Measurements from ENCODE around the gene KBTBD4.
"Not testable (repeated sequence)": the region's sequence is repeated elsewhere in the genome, so short reads cannot be mapped to it uniquely, and the experiment has no call there.

Gene KBTBD4

DNA sequence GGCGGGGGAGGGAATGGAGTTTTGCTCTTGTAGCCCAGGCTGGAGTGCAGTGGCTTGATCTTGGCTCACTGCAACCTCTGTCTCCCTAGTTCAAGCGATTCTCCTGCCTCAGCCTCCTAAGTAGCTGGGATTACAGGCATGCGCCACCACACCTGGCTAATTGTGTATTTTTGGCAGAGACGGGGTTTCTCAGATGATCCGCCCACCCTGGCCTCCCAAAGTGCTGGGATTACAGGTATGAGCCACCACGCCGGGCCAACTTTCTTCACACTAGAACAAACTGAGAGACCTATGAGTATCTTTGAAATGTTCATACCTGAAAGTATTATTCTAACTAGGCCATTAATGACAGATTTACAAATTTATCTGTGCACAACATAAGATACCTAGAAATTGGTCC, 32.5 kb downstream of the KBTBD4 start:
- H3K27me3 Mint-ChIP-seq; DNase-seq (ENCODE audit: low spot score in 2 of 2); H3K27ac Mint-ChIP-seq (ENCODE audit: low read depth); ATAC-seq (replicated peaks; ENCODE audit: extremely low read depth, poor library complexity, severe bottlenecking); H3K4me3 Mint-ChIP-seq; H3K36me3 Mint-ChIP-seq (ENCODE audit: insufficient read depth); H3K9me3 Mint-ChIP-seq: not testable (repeated sequence)
- H3K4me1 Mint-ChIP-seq: peaks cover 56% of the 10 kb centered on the region

DNA sequence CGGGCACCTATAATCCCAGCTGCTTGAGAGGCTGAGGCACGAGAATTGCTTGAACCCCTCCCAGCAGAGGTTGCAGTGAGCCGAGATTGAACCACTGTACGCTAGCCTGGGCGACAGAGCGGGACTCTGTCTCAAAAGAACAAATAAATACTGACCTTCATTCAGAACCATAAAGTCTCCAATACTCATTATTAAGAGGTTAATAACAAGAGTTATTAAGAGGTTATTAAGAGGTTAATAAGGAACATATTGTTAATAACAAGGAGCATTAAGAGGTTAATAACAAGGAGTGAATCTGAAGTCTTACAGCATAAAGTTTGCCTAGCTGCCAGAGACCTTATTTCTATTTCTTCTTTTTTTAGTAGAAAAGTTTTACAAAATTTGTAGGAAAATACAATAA, 33.5 kb downstream of the KBTBD4 start:
- Mint-ChIP-seq H3K4me1 (peaks cover 56% of the 10 kb centered on the region), H3K4me3 (no peak overlapping the region), H3K9me3 (no peaks in the 10 kb centered on the region), H3K27me3 (no peaks in the 10 kb centered on the region), H3K36me3 (ENCODE audit: insufficient read depth) (peaks cover 6% of the 10 kb centered on the region), H3K27ac (ENCODE audit: low read depth) (no peak overlapping the region)
- DNase-seq (ENCODE audit: low spot score in 2 of 2) (no peak), ATAC-seq (replicated peaks; ENCODE audit: extremely low read depth, poor library complexity, severe bottlenecking) (no peak)

DNA sequence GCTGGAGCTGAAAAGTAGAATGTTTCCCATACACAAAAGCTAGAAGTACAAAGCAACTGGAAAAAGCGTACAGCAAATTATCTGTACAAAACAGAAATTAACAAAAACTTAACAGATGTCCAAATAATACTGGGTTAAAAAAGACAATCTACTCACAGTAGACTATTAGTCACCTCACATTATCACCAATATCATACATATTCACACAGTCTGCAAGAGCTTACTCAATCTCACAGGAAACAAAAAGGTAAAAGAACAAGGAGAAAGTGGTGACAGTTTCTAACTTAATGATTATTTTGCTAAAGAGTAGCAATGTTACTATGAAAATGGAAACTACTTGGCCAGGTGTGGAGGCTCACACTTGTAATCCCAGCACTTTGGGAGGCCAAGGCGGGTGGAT, 37.7 kb downstream of the KBTBD4 start:
- Mint-ChIP-seq H3K4me3 (peak overlapping the region; percentile 66), H3K36me3 (ENCODE audit: insufficient read depth) (peaks cover 15% of the 10 kb centered on the region), H3K27ac (ENCODE audit: low read depth) (peak overlapping the region; percentile 85), H3K9me3 (no peaks in the 10 kb centered on the region), H3K4me1 (peaks cover 57% of the 10 kb centered on the region), H3K27me3 (no peaks in the 10 kb centered on the region)
- DNase-seq (ENCODE audit: low spot score in 2 of 2): no peak
- ATAC-seq (replicated peaks; ENCODE audit: extremely low read depth, poor library complexity, severe bottlenecking): peak; percentile 64

DNA sequence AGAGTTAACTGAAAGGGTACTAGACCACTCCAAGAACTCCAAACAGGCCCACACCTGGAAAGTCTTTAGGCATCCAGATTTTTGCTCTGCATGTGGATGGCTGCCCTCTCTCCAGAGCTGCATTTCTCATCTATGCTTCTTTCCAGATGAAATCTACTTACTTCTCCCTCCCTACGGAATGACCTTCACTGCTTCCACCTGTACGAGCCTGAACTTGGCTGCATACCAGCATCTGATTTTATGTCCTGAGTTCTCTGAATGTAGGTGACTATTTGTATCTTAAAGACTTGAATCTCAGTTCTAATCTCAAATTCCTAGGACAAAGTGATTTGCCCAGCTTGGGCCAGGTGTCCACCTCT, 39.1 kb downstream of the KBTBD4 start:
- ATAC-seq (replicated peaks; ENCODE audit: extremely low read depth, poor library complexity, severe bottlenecking) (no peak), DNase-seq (ENCODE audit: low spot score in 2 of 2) (no peak)
- Mint-ChIP-seq H3K36me3 (ENCODE audit: insufficient read depth) (peaks cover 26% of the 10 kb centered on the region), H3K27me3 (no peaks in the 10 kb centered on the region), H3K27ac (ENCODE audit: low read depth) (peak overlapping the region; percentile 85), H3K4me1 (peaks cover 62% of the 10 kb centered on the region), H3K9me3 (no peaks in the 10 kb centered on the region), H3K4me3 (no peak overlapping the region)

DNA sequence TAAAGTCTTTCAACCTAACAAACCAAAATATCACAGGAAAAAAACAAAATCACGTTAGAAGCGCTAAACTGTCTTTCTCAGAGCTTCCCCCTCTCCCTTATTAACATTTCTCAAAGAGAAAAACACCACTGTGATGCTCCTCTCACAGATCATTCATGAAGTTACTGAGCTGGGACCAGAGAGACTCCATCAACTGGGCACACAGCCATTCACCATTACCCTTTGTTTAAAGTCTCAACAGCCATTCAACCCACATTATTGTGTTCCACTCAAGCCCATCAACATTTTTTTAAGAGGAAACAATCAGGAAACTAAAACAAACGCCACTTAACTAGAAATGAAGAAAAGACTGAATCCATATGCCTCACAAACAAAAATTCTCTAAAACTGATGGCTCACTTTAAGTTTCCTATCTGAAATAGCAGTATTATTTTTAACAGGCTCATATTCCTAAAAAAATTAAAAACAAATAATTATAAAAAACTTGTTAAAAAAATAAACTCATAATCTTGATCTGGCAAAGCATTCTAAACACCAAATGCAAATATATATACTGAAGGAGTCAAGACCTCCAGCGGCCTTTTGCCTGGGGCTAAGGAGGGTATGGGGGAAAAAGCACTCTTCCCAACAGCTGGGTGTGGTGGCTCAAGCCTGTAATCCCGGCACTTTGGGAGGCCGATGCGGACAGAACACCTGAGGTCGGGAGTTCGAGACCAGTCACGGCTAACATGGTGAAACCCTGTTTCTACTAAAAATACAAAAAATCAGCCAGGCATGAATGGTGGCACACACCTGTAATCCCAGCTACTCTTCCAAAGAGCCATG, 39.8 kb downstream of the KBTBD4 start:
- Mint-ChIP-seq H3K27me3 (no peaks in the 10 kb centered on the region), H3K9me3 (no peaks in the 10 kb centered on the region), H3K4me1 (peaks cover 55% of the 10 kb centered on the region), H3K4me3 (peak overlapping the region; percentile 58), H3K27ac (ENCODE audit: low read depth) (peak overlapping the region; percentile 84), H3K36me3 (ENCODE audit: insufficient read depth) (peaks cover 27% of the 10 kb centered on the region)
- ATAC-seq (replicated peaks; ENCODE audit: extremely low read depth, poor library complexity, severe bottlenecking): no peak
- no peak for DNase-seq (ENCODE audit: low spot score in 2 of 2)

DNA sequence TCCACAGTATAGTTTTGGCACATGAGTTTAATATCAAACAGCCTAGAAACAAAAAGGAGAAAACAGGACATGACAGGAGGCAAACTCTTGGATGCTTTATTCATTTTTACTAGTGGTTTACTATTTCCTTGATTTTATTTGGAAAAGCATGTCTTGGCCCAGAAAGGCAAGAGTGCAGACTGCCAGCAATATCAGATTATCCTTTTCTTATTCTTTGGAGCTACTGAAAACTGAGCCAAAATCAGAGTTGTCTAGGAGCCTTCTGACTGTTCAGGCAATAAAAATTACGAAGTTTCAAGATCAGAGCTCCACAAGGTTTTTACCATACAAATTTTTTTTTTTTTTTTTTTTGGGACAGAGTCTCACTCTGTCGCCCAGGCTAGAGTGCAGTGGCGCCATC, 41.9 kb downstream of the KBTBD4 start:
- Mint-ChIP-seq H3K27me3 (no peaks in the 10 kb centered on the region), H3K36me3 (ENCODE audit: insufficient read depth) (peaks cover 27% of the 10 kb centered on the region), H3K9me3 (no peaks in the 10 kb centered on the region), H3K4me3 (no peak overlapping the region), H3K4me1 (peaks cover 49% of the 10 kb centered on the region), H3K27ac (ENCODE audit: low read depth) (no peak overlapping the region)
- no peak for ATAC-seq (replicated peaks; ENCODE audit: extremely low read depth, poor library complexity, severe bottlenecking)
- no peak for DNase-seq (ENCODE audit: low spot score in 2 of 2)

DNA sequence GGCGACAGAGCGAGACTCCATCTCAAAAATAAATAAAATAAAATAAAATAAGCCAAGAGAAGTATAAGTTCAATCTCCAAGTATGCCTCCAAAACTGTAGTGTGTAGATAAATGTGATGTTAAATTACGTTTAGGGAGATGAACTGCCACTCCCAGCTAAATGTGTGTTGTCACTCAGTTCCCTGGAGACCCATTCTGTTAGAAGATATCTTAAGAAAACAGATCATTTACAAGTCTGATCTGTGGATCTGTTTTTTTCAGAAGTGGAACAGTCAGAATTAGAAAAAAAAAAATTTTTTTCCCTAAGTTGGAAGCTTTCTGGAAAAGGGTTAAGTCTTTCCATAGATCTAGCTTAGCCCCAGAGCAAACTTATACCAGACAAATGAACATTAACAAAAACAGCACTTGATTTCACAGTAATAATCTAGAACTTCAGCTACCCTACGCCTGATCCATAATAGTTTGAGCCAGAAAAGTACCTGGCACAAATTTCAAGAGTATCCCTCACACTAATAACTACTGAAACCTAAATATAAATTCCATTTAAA, 44.0 kb downstream of the KBTBD4 start:
- DNase-seq (ENCODE audit: low spot score in 2 of 2) (no peak), ATAC-seq (replicated peaks; ENCODE audit: extremely low read depth, poor library complexity, severe bottlenecking) (no peak)
- Mint-ChIP-seq H3K27ac (ENCODE audit: low read depth) (no peak overlapping the region), H3K9me3 (no peaks in the 10 kb centered on the region), H3K36me3 (ENCODE audit: insufficient read depth) (peaks cover 23% of the 10 kb centered on the region), H3K27me3 (no peaks in the 10 kb centered on the region), H3K4me1 (peaks cover 46% of the 10 kb centered on the region), H3K4me3 (no peak overlapping the region)

DNA sequence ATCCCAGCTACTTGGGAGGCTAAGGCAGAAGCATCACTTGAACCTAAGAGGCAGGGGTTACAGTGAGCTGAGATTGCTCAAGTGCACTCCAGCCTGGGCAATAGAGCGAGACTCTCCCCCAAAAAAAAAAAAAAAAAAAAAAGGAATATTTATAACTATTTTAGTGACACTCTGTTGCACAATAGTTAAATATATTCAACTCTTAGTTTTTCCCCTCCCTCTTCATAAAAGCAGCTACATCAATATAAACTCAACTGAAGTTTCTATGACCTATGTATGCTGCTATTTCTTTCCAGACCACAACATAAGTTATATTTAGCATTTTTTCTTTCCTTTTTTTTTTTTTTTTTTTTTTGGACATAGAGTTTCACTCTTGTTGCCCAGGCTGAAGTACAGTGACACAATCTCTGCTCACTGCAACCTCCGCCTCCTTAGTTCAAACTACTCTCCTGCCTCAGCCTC, 45.0 kb downstream of the KBTBD4 start:
- Mint-ChIP-seq H3K27ac (ENCODE audit: low read depth) (no peak overlapping the region), H3K36me3 (ENCODE audit: insufficient read depth) (peaks cover 28% of the 10 kb centered on the region), H3K9me3 (no peaks in the 10 kb centered on the region), H3K4me1 (peaks cover 45% of the 10 kb centered on the region), H3K4me3 (no peak overlapping the region), H3K27me3 (no peaks in the 10 kb centered on the region)
- no peak for DNase-seq (ENCODE audit: low spot score in 2 of 2)
- ATAC-seq (replicated peaks; ENCODE audit: extremely low read depth, poor library complexity, severe bottlenecking): no peak

DNA sequence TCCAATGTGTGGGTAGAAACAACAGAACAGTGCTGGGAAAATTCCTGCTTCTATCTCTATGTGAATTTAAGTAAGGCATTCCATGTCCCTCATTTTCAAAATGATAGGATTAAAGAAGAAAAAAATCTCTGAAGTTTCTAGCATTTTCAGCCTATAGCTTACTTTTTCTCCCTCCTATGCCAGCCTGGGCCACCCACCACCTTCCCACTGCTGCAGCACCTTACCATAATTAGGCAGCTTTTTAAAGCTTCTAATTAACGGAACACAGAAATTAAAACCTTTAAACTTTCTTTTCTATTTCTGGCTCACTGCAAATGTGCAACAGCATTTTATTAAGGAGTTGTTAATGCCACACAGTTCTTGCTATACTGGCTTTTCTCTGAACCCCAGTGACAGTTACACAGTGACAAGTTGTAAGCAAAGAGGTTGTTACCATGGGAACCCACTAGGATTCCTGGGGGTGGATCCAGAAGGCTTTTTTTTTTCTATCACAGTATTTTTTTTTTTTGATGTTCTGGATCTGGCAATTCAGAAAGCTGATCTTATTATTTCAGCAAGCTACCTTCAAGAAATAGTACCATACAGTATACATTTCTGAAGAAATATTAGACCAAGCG, 46.1 kb downstream of the KBTBD4 start:
- H3K36me3 Mint-ChIP-seq (ENCODE audit: insufficient read depth): peaks cover 27% of the 10 kb centered on the region
- H3K4me3 Mint-ChIP-seq: no peak overlapping the region

DNA sequence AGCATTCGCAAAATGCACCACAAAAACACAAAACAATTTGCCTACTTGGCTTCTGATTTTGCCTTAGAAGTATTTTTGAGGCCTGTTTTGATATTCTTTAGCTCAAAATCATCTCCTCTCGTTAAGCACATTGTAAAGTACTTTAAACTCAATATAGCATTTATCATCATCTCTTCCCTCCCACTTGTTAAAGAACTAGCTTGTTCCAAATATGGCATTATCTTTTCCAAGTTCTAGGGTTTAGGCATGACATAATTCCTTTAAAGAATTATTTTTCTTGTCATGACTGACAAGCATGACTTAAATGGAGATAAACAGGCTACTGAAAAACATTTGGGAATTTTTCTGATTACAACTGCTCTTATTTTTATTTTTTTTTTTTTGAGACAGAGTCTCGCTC, 47.1 kb downstream of the KBTBD4 start:
- no peak for ATAC-seq (replicated peaks; ENCODE audit: extremely low read depth, poor library complexity, severe bottlenecking)
- Mint-ChIP-seq H3K27ac (ENCODE audit: low read depth) (no peak overlapping the region), H3K4me3 (peak overlapping the region; percentile 16), H3K27me3 (no peaks in the 10 kb centered on the region), H3K36me3 (ENCODE audit: insufficient read depth) (peaks cover 28% of the 10 kb centered on the region), H3K4me1 (peaks cover 44% of the 10 kb centered on the region), H3K9me3 (no peaks in the 10 kb centered on the region)
- DNase-seq (ENCODE audit: low spot score in 2 of 2): no peak

More for the DNA sequence above, 46.1 kb downstream of the KBTBD4 start:
- Mint-ChIP-seq H3K27ac (ENCODE audit: low read depth) (no peak overlapping the region), H3K27me3 (no peaks in the 10 kb centered on the region), H3K4me1 (peaks cover 44% of the 10 kb centered on the region), H3K9me3 (no peaks in the 10 kb centered on the region)
- no peak for ATAC-seq (replicated peaks; ENCODE audit: extremely low read depth, poor library complexity, severe bottlenecking)
- no peak for DNase-seq (ENCODE audit: low spot score in 2 of 2)

DNA sequence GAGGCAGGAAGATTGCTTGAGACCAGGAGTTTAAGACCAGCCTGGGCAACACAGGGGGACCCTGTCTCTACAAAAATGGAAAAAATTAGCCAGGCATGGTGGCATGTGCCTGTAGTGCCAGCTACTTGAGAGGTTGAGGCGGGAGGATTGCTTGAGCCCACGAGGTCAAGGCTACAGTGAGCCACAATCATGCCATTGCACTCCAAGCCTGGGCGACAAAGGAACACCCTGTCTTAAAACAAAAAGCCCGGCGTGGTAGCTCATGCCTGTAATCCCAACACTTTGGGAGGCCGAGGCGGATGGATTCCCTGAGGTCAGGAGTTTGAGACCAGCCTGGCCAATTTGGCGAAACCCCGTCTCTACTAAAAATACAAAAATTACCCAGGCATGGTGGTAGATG, 48.0 kb downstream of the KBTBD4 start:
- not testable (repeated sequence) for ATAC-seq (replicated peaks; ENCODE audit: extremely low read depth, poor library complexity, severe bottlenecking); H3K9me3 Mint-ChIP-seq; H3K27me3 Mint-ChIP-seq; DNase-seq (ENCODE audit: low spot score in 2 of 2)
- H3K4me1 Mint-ChIP-seq: peaks cover 49% of the 10 kb centered on the region
- H3K4me3 Mint-ChIP-seq: peak overlapping the region; percentile 24
- peak overlapping the region; percentile 47 for H3K27ac Mint-ChIP-seq (ENCODE audit: low read depth)
- H3K36me3 Mint-ChIP-seq (ENCODE audit: insufficient read depth): peaks cover 22% of the 10 kb centered on the region

DNA sequence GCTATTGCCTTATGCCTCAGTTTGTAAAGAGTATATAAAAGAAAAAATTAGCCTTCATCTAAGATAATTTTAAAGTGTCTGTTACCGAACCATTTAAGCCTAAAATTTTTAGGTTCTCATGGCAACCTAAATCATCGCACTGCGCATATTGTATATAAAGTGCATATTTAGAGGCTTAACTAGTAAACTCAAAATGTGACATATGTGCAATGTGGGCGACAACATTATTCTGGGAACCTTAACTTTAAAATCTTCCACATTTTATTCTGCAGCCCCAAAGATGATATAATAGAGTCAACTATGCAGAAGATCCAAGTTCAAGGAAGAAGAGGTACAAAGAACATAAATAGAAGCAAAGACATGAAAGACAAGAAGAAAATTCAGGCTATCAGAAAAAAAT, 48.8 kb downstream of the KBTBD4 start:
- Mint-ChIP-seq H3K9me3 (no peaks in the 10 kb centered on the region), H3K36me3 (ENCODE audit: insufficient read depth) (peaks cover 19% of the 10 kb centered on the region), H3K27ac (ENCODE audit: low read depth) (peak overlapping the region; percentile 47), H3K4me3 (peak overlapping the region; percentile 24), H3K4me1 (peaks cover 52% of the 10 kb centered on the region), H3K27me3 (no peaks in the 10 kb centered on the region)
- DNase-seq (ENCODE audit: low spot score in 2 of 2): no peak
- no peak for ATAC-seq (replicated peaks; ENCODE audit: extremely low read depth, poor library complexity, severe bottlenecking)

DNA sequence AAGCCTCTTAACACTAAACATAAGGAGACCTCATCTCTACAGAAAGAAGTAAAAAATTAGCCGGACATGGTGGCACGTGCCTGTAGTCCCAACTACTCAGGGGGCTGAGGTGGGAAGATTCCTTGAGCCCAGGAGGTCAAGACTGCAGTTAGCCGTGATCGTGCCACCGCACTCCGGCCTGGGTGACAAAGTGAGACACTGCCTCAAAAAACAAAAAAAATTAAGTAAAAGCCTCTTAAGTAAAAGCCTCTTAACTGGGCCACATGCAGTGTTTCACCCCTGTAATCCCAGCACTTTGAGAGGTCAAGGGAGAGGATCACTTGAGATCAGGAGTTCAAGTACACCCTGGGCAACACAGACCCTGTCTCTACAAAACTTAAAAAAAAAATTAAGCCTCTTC, 51.6 kb downstream of the KBTBD4 start:
- H3K27ac Mint-ChIP-seq (ENCODE audit: low read depth): no peak overlapping the region
- no peak for ATAC-seq (replicated peaks; ENCODE audit: extremely low read depth, poor library complexity, severe bottlenecking)
- H3K9me3 Mint-ChIP-seq: no peaks in the 10 kb centered on the region
- no peak for DNase-seq (ENCODE audit: low spot score in 2 of 2)
- no peak overlapping the region for H3K4me3 Mint-ChIP-seq
- peaks cover 17% of the 10 kb centered on the region for H3K36me3 Mint-ChIP-seq (ENCODE audit: insufficient read depth)
- no peaks in the 10 kb centered on the region for H3K27me3 Mint-ChIP-seq
- H3K4me1 Mint-ChIP-seq: peaks cover 61% of the 10 kb centered on the region
